KMS-11 (cell line): ENCODE measurements around the gene SNX5.

Source experiments
- H2AFZ ChIP-seq: fragments of 200-600 bp; sonication (generic); 2 replicates; pipeline ENCODE4 v1.6.1; 2016; ENCODE audit warnings: antibody characterized with exemption, mixed run types, low read depth
- H3K27ac ChIP-seq: fragments of 200-600 bp; sonication (generic); 2 replicates; pipeline ENCODE4 v1.6.1; 2016; ENCODE audit warnings: mild to moderate bottlenecking, mixed run types
- H3K27me3 ChIP-seq: fragments of 200-600 bp; sonication (generic); 2 replicates; pipeline ENCODE4 v1.6.1; 2017; ENCODE audit warnings: mild to moderate bottlenecking, low read depth, mixed run types, moderate library complexity; ENCODE audit not compliant: insufficient read depth
- H3K36me3 ChIP-seq: fragments of 200-600 bp; sonication (generic); 2 replicates; pipeline ENCODE4 v1.6.1; 2017; ENCODE audit warnings: mild to moderate bottlenecking, mixed run types; ENCODE audit not compliant: insufficient read depth
- H3K4me1 ChIP-seq: fragments of 200-600 bp; sonication (generic); 2 replicates; pipeline ENCODE4 v1.6.1; 2016; ENCODE audit warnings: mild to moderate bottlenecking, low read depth, mixed run types; ENCODE audit not compliant: poor library complexity, severe bottlenecking
- H3K4me2 ChIP-seq: fragments of 200-600 bp; sonication (generic); 2 replicates; pipeline ENCODE4 v1.7.0; 2016; ENCODE audit warnings: mild to moderate bottlenecking, mixed run types
- H3K4me3 ChIP-seq: fragments of 200-600 bp; sonication (generic); IDR thresholded peaks from 2 replicates; pipeline ENCODE4 v1.6.1; 2017; ENCODE audit warnings: low read depth, low read length, mixed read lengths; ENCODE audit not compliant: insufficient read depth
- H3K79me2 ChIP-seq: fragments of 200-600 bp; sonication (generic); 2 replicates; pipeline ENCODE4 v1.6.1; 2016; ENCODE audit warnings: low read depth, mixed run types; ENCODE audit not compliant: insufficient read depth
- H3K9ac ChIP-seq: fragments of 200-600 bp; sonication (generic); 2 replicates; pipeline ENCODE4 v1.6.1; 2016; ENCODE audit warnings: mild to moderate bottlenecking, mixed run types
- H4K20me1 ChIP-seq: fragments of 200-600 bp; sonication (generic); 2 replicates; pipeline ENCODE4 v1.6.1; 2016; ENCODE audit warnings: mild to moderate bottlenecking, mixed run types; ENCODE audit not compliant: insufficient read depth
- TF ChIP-seq, protein P1 (sequence below): fragments of 200-600 bp; sonication (generic); conservative IDR thresholded peaks from 2 replicates; pipeline ENCODE4 v1.6.1; 2017; ENCODE audit warnings: low read depth, mild to moderate bottlenecking, antibody characterized with exemption, low read length, moderate library complexity, mixed read lengths

SNX5 gene

GRCh38 chr20:17940224-17940971 is 28.2 kb downstream of the SNX5 start:
- no peak overlapping the region for H2AFZ ChIP-seq
- H3K27ac ChIP-seq, result no peak overlapping the region
- H3K4me1 ChIP-seq, result peaks cover 62% of the 10 kb centered on the region
- H3K27me3 ChIP-seq, result no peaks in the 10 kb centered on the region
- H3K9ac ChIP-seq, result no peak overlapping the region
- H4K20me1 ChIP-seq, result peaks cover 15% of the 10 kb centered on the region; the same call in 1 of the 2 replicates
- H3K36me3 ChIP-seq, result no peaks in the 10 kb centered on the region
- no peak overlapping the region for H3K4me3 ChIP-seq
- TF ChIP-seq, protein P1, sequence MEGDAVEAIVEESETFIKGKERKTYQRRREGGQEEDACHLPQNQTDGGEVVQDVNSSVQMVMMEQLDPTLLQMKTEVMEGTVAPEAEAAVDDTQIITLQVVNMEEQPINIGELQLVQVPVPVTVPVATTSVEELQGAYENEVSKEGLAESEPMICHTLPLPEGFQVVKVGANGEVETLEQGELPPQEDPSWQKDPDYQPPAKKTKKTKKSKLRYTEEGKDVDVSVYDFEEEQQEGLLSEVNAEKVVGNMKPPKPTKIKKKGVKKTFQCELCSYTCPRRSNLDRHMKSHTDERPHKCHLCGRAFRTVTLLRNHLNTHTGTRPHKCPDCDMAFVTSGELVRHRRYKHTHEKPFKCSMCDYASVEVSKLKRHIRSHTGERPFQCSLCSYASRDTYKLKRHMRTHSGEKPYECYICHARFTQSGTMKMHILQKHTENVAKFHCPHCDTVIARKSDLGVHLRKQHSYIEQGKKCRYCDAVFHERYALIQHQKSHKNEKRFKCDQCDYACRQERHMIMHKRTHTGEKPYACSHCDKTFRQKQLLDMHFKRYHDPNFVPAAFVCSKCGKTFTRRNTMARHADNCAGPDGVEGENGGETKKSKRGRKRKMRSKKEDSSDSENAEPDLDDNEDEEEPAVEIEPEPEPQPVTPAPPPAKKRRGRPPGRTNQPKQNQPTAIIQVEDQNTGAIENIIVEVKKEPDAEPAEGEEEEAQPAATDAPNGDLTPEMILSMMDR, result no peak
- no peak overlapping the region for H3K4me2 ChIP-seq
- H3K79me2 ChIP-seq, result no peaks in the 10 kb centered on the region

- no peaks in the 10 kb centered on the region for H3K36me3 ChIP-seq
- H3K9ac ChIP-seq, result no peak overlapping the region
- H4K20me1 ChIP-seq, result peaks cover 12% of the 10 kb centered on the region; the same call in 1 of the 2 replicates
- no peak overlapping the region for H3K27ac ChIP-seq
- no peak overlapping the region for H3K4me3 ChIP-seq
- H2AFZ ChIP-seq, result no peak overlapping the region
- H3K4me1 ChIP-seq, result peaks cover 55% of the 10 kb centered on the region
- TF ChIP-seq, protein P1, result no peak
- no peak overlapping the region for H3K4me2 ChIP-seq
- no peaks in the 10 kb centered on the region for H3K79me2 ChIP-seq
- no peaks in the 10 kb centered on the region for H3K27me3 ChIP-seq
These were observed 28.9 kb downstream of the SNX5 start for GRCh38 chr20:17939622-17940223.

DNA sequence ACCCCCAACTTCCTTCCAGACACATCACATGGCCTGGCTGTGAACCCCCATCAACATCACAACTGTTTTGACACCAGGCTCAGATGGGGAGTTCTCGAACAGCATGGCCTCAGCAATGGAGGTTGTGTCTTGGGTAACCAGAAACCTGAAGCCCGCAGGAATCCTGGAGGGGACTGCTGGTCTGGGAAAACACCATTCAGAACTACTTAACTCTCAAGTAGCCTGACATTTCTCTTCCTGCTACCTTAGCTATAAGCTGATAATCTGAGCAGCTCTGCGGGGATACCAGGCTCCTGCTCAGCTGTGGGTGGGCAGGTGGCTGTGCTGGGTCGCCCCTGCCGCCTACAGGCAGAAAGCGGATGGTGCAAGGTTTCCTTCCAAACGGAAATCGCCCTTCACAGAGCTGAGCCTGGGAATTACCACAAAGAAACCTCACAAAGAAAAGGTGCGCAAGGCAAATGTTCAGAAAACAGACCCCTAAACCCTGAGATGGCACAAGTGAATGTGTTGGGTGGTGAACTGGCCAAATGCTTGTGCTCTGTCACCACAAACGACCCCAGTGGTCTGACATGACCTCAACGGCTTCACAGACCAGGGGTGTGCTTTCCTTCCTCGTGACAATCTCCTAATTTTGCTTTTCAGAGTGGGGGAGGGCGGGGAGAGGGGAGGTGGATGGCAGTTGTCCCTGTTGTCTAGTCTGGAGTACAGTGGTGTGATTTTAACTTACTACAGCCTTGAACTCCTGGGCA is 29.5 kb downstream of the SNX5 start:
- Histone ChIP-seq H3K27ac (no peak overlapping the region), H3K9ac (no peak overlapping the region), H3K4me3 (no peak overlapping the region), H4K20me1 (peaks cover 12% of the 10 kb centered on the region; the same call in 1 of the 2 replicates), H2AFZ (no peak overlapping the region), H3K27me3 (no peaks in the 10 kb centered on the region), H3K36me3 (no peaks in the 10 kb centered on the region), H3K4me1 (peaks cover 50% of the 10 kb centered on the region), H3K4me2 (no peak overlapping the region), H3K79me2 (no peaks in the 10 kb centered on the region)
- TF ChIP-seq, protein P1, result peak; percentile 77

DNA sequence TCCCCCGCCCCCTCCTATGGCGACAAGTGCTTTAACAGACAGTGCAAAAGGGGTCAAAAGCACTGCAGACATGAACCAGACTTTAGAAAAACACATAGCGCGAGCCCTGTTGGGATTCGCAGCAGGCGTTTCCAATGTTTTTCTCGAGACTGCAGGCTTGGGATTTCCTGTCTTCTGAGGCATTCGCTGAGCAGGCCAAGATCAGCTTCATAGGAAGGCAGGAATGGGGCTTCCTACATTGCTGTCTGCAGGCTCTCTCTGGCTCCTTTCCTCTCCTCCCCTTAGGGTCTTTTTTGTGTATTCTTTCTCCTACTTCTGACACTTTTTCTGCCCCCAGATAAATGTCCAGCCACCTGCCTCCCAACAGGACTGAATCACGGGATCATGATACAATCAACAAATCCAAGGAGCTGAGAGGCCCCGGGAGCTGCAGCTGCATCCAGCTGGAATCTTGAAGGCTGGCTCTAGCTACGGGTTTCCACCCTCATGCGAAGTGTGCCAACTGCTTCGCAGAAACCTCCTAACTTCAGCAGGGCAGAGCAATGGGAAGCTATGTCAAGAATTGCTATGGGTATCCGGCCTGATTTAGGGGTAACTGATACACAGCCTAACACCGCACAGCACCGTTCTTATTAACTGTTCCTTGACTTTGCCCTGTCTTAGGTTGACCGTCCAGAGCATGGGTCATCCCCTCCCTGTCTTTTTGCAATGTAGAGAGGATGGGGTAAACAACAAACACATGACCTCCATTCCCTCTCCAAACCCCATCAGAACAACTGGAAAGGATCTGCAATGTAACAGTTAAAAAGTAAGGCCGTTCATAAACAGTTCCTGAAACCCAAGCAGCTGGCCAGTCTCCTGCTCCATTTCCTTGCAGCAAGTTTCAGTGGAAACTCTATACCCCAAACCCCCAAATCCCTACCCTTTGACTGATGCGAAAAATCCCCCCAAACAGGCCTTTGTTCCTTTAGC is 31.5 kb downstream of the SNX5 start:
- Histone ChIP-seq H2AFZ (no peak overlapping the region), H3K4me1 (peaks cover 30% of the 10 kb centered on the region), H3K4me2 (no peak overlapping the region)

More for the DNA sequence above, 31.5 kb downstream of the SNX5 start:
- H3K27me3 ChIP-seq, result no peaks in the 10 kb centered on the region
- no peak overlapping the region for H3K9ac ChIP-seq
- 0 out of 2 replicates have a peak, but pooled peaks cover under 1% of the 10 kb centered on the region for H4K20me1 ChIP-seq
- TF ChIP-seq, protein P1, result no peak
- no peaks in the 10 kb centered on the region for H3K79me2 ChIP-seq
- no peaks in the 10 kb centered on the region for H3K36me3 ChIP-seq
- no peak overlapping the region for H3K27ac ChIP-seq
- no peak overlapping the region for H3K4me3 ChIP-seq
